ENCODE measurements around the gene SLC39A7. TPM values are rescaled to one million over a fixed set of nuclear protein-coding genes. Genes with fewer than 3 reads are reported as not detected.

Gene SLC39A7
- total and polyA plus RNA-seq, 2 donors (not counting 3 experiments of a cell fraction or from before 2014, with no cell fraction given), result 99.8 to 129 TPM

DNA sequence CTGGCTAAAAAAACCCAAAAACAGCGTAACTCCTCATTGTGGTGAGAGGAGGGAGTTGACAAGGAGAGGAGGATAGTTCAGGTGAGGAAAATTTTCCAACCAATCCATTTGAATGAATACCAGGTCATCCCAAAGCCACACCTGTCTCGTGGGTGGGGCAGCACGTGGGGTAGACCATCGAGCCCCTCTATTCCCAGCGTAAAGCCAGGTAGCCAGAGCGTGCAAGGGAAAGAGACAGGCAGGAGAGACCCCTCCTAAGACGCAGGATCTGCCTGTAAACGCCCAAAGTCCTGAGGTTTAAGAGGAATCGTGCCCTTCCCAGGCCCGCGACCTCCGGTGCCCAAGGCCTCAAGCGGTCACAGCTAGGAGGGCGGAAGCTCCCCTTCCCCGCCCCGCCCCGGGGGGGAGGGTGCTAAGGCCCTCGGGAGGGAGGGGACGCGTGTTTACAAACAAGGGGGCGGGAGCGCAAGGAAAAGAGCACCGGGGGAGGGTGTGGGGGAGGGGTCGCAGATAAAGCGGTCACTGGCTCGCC, 914 bp upstream of the SLC39A7 start:
- no peak for TF ChIP-seq POLR2AphosphoS5 (IDR thresholded peaks at IDR 0.05; ENCODE audit: insufficient read depth, low read depth, low read length)
- no peak for TF ChIP-seq MYC (IDR thresholded peaks at IDR 0.05; ENCODE audit: low read depth, low read length)
- TF ChIP-seq EZH2 (IDR thresholded peaks at IDR 0.05; ENCODE audit: borderline replicate concordance, low read depth, low read length, severe bottlenecking), result no peak
- no peak for TF ChIP-seq POLR2A (IDR thresholded peaks at IDR 0.05; ENCODE audit: low read depth, low read length)
- TF ChIP-seq MAX (IDR thresholded peaks at IDR 0.05; ENCODE audit: insufficient read depth, insufficient read length), result no peak
- no peak for TF ChIP-seq FOS (IDR thresholded peaks at IDR 0.05; ENCODE audit: borderline replicate concordance, insufficient read depth, low read length)
- TF ChIP-seq GATA2 (IDR thresholded peaks at IDR 0.05; ENCODE audit: insufficient read depth, insufficient read length, low read depth, low read length), result no peak
- no peak for TF ChIP-seq CTCF (IDR thresholded peaks at IDR 0.05; ENCODE audit: extremely low read depth in 1 of 2, insufficient read depth in 1 of 2, low read depth in 1 of 2, low read length in 2 of 2)
- no peak for TF ChIP-seq JUN (IDR thresholded peaks at IDR 0.05; ENCODE audit: borderline replicate concordance, insufficient read depth, insufficient read length, low read depth)
- POLR2A ChIA-PET, result no interaction called here
- Histone ChIP-seq H3K4me2 (ENCODE audit: insufficient read depth, low read length) (peak overlapping the region; percentile 93), H2AFZ (ENCODE audit: low read depth, low read length) (peak overlapping the region; percentile 84), H3K9ac (replicated peaks; ENCODE audit: extremely low read depth, insufficient read depth, low read length) (peak overlapping the region; percentile 99), H3K27ac (ENCODE audit: insufficient read depth, low read depth, low read length) (peak overlapping the region; percentile 95), H3K36me3 (ENCODE audit: control insufficient read depth in 2 of 2, extremely low read depth in 1 of 2, insufficient read depth in 2 of 2, low read length in 2 of 2) (peaks cover 12 to 35% of the 10 kb centered on the region in 2 experiments), H3K4me1 (ENCODE audit: control insufficient read depth, extremely low read depth, insufficient read depth, low read length) (peaks cover 25% of the 10 kb centered on the region), H3K79me2 (ENCODE audit: control insufficient read depth, insufficient read depth, low read length) (peaks cover 40% of the 10 kb centered on the region), H3K27me3 (ENCODE audit: control insufficient read depth in 2 of 2, insufficient read depth in 2 of 2, low read length in 2 of 2) (no peaks in the 10 kb centered on the region), H3K9me3 (replicated peaks; ENCODE audit: control insufficient read depth, insufficient read depth, low read length) (no peaks in the 10 kb centered on the region), H3K9me1 (replicated peaks; ENCODE audit: control insufficient read depth, extremely low read depth, insufficient read depth, low read length) (no peaks in the 10 kb centered on the region), H4K20me1 (replicated peaks; ENCODE audit: control insufficient read depth, extremely low read depth, insufficient read depth, low read length) (no peaks in the 10 kb centered on the region), H3K4me3 (replicated peaks in 1 of 3; ENCODE audit: insufficient read depth in 1 of 3, low read depth in 1 of 3, low read length in 3 of 3) (peak overlapping the region; percentile 71 to 89 (median 75))
- peak; percentile 50 for FAIRE-seq
- DNase-seq (ENCODE audit: low read depth, low spot score), result peak; percentile 53
- dilution Hi-C loops (cut with MboI; ENCODE audit: extremely low pct_ligation_motif_present, low sequenced_read_pairs), result no loop called here
- intact Hi-C loops (cut with micrococcal nuclease), result loop anchor here (1.0 to 5.0 kb wide), 5 partner anchors 50 to 227 kb away; partner anchors contain the start of genes RPS18 and TAPBP
- CTCF ChIA-PET, result interaction anchor here (1.3 kb wide), 1 partner anchor 38 kb away, joined by 4 read pairs; no protein-coding TSS in a partner anchor
- TSS peak; percentile 38 for BruUV-seq (replicated peaks)

Data from endothelial cell of umbilical vein (primary cell).